Osteocyte (in vitro differentiated cells): ENCODE measurements around the gene PTPRG. TPM values are rescaled to one million over a fixed set of nuclear protein-coding genes. Genes with fewer than 3 reads are reported as not detected.

Experiments used
- DNase-seq: peaks from one replicate; pipeline ENCODE4 v3.0.0; 2021; ENCODE audit warnings: mixed read lengths; ENCODE audit not compliant: unreplicated experiment; ENCODE audit errors: extremely low spot score
- H3K27ac Mint-ChIP-seq: one replicate; pipeline ENCODE4 v1.8.0; 2021; ENCODE audit warnings: mild to moderate bottlenecking, mixed read lengths; ENCODE audit not compliant: unreplicated experiment
- H3K27me3 Mint-ChIP-seq: one replicate; pipeline ENCODE4 v1.8.0; 2021; ENCODE audit warnings: mixed read lengths; ENCODE audit not compliant: unreplicated experiment
- H3K36me3 Mint-ChIP-seq: one replicate; pipeline ENCODE4 v1.8.0; 2021; ENCODE audit warnings: mixed read lengths; ENCODE audit not compliant: unreplicated experiment
- H3K4me1 Mint-ChIP-seq: one replicate; pipeline ENCODE4 v1.8.0; 2021; ENCODE audit warnings: mixed read lengths; ENCODE audit not compliant: unreplicated experiment
- H3K4me3 Mint-ChIP-seq: one replicate; pipeline ENCODE4 v1.8.0; 2021; ENCODE audit warnings: mild to moderate bottlenecking, moderate library complexity, mixed read lengths; ENCODE audit not compliant: unreplicated experiment
- H3K9me3 Mint-ChIP-seq: one replicate; pipeline ENCODE4 v1.8.0; 2021; ENCODE audit warnings: mixed read lengths; ENCODE audit not compliant: unreplicated experiment
- CTCF ChIP-seq: fragments of 200-600 bp; sonication (generic); IDR thresholded peaks from 2 replicates; pipeline ENCODE4 v1.5.0; 2021; ENCODE audit warnings: antibody characterized with exemption, mild to moderate bottlenecking, moderate library complexity
- total RNA-seq: library from RNA; stranded (reverse); gene quantifications from 2 replicates; pipeline ENCODE4 v1.2.1, GENCODE V29; 2021

The PTPRG gene
- total RNA-seq, 1 donor from 2014 or later: 48.1 TPM

- Mint-ChIP-seq H3K4me3 (no peak overlapping the region), H3K4me1 (peaks cover 18% of the 10 kb centered on the region), H3K27me3 (no peaks in the 10 kb centered on the region), H3K9me3 (no peaks in the 10 kb centered on the region), H3K27ac (no peak overlapping the region), H3K36me3 (no peaks in the 10 kb centered on the region)
- DNase-seq: no peak
- no peak for TF ChIP-seq CTCF
Observed at GRCh38 chr3:61723038-61723437, 161.7 kb downstream of the PTPRG start.

- no peak for TF ChIP-seq CTCF
Observed at GRCh38 chr3:61724183-61724582, 162.8 kb downstream of the PTPRG start.

DNA sequence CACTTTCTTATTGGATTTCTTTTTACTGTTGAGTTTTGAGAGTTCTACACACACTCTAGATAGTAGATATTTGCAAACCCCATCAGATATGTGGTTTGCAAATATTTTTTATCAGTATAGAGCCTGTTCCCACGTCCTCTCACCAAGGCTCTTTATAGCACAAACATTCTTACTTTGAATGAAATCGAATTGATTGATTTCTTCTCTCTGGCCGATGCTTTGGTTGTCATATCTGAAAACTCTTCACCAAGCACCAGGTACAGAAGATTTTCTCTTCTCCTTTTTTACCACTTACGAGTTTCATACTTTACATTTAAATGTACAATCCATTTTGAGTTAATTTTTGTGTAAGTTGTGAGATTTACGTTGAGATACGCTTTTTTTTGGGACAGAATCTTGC, 163.4 kb downstream of the PTPRG start:
- Mint-ChIP-seq H3K4me3 (no peak overlapping the region), H3K27ac (no peak overlapping the region), H3K9me3 (no peaks in the 10 kb centered on the region), H3K27me3 (no peaks in the 10 kb centered on the region), H3K36me3 (no peaks in the 10 kb centered on the region), H3K4me1 (peaks cover 19% of the 10 kb centered on the region)
- no peak for DNase-seq
- no peak for TF ChIP-seq CTCF

More at GRCh38 chr3:61724183-61724582, 162.8 kb downstream of the PTPRG start:
- peaks cover 18% of the 10 kb centered on the region for H3K4me1 Mint-ChIP-seq
- H3K4me3 Mint-ChIP-seq: no peak overlapping the region
- H3K9me3 Mint-ChIP-seq: no peaks in the 10 kb centered on the region
- no peak for DNase-seq
- no peaks in the 10 kb centered on the region for H3K27me3 Mint-ChIP-seq
- no peaks in the 10 kb centered on the region for H3K36me3 Mint-ChIP-seq
- H3K27ac Mint-ChIP-seq: no peak overlapping the region

DNA sequence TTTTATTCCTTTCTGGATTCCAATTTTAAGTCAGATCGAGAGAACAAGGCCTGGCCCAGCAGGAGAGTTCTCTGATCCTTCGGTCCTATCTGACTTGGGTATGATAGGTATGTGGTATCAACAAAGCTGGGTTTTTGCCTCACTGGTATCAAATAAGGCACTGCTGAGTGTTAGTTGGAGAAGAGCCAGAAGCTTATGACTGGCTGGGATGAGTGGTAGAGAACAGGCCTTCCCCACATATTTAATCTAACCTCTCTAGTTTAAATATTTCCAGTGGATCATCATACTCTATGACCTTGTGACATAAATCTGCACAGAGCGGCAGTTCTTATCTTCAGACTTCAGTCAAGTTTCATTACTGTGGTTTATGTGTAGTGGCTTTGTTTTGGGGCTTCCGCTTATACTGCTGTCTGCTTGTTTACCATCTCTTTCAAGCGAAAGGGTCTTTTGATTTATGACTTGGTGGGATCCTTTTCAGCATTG, 164.5 kb downstream of the PTPRG start:
- Mint-ChIP-seq H3K27ac (no peak overlapping the region), H3K4me3 (no peak overlapping the region), H3K36me3 (no peaks in the 10 kb centered on the region), H3K4me1 (peaks cover 27% of the 10 kb centered on the region), H3K9me3 (no peaks in the 10 kb centered on the region), H3K27me3 (no peaks in the 10 kb centered on the region)
- DNase-seq: no peak
- TF ChIP-seq CTCF: no peak

- Mint-ChIP-seq H3K4me3 (no peak overlapping the region), H3K4me1 (peaks cover 24% of the 10 kb centered on the region), H3K36me3 (no peaks in the 10 kb centered on the region), H3K27me3 (no peaks in the 10 kb centered on the region), H3K9me3 (no peaks in the 10 kb centered on the region), H3K27ac (no peak overlapping the region)
- no peak for TF ChIP-seq CTCF
- DNase-seq: no peak
Observed at GRCh38 chr3:61727435-61727834, 166.1 kb downstream of the PTPRG start.
